Measurements from ENCODE around the gene GPR4. TPM values are rescaled to one million over a fixed set of nuclear protein-coding genes. Genes with fewer than 3 reads are reported as not detected.
A peak's percentile ranks its signal among the peaks of the same experiment; 100 is the strongest.

The GPR4 gene
- total RNA-seq, 1 donor from 2014 or later: not detected

DNA sequence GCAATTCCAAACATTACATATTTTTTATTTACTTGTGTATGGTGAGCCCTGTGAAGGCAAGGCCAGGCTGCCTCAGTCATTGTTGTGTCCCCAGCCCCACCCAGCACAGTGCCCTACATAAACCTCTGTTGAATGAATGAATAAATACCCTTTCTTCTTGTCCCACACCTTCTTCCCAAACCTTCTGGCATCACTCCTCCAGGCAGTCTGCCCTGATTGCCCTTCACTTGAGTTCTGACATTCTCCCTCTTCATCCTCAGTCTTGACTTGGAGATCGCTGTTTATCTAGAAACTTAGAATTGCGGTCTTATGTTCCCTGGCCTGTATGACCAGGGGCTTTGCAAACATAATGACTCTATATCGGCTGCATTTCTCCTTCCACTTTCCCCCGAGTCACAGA lies 12.2 kb downstream of the GPR4 start:
- peaks cover 28% of the 10 kb centered on the region for H3K27me3 Mint-ChIP-seq
- no peak for DNase-seq
- no peaks in the 10 kb centered on the region for H3K9me3 Mint-ChIP-seq
- no peak for ATAC-seq (ENCODE audit: low read depth)
- no peaks in the 10 kb centered on the region for H3K36me3 Mint-ChIP-seq (ENCODE audit: low read depth)
- H3K4me1 Mint-ChIP-seq: peaks cover 2% of the 10 kb centered on the region
- POLR2A ChIA-PET: no interaction called here
- intact Hi-C loops (cut with micrococcal nuclease): no loop called here
- H3K27ac Mint-ChIP-seq: no peak overlapping the region
- CTCF ChIA-PET: no interaction called here
- no peak overlapping the region for H3K4me3 Mint-ChIP-seq
- TF ChIP-seq CTCF (IDR thresholded peaks at IDR 0.05): no peak

- Mint-ChIP-seq H3K4me1 (peaks cover 11% of the 10 kb centered on the region), H3K9me3 (no peaks in the 10 kb centered on the region), H3K27me3 (peaks cover 24% of the 10 kb centered on the region), H3K27ac (no peak overlapping the region), H3K4me3 (no peak overlapping the region), H3K36me3 (ENCODE audit: low read depth) (peaks cover 6% of the 10 kb centered on the region)
- ATAC-seq (ENCODE audit: low read depth) (no peak), DNase-seq (no peak)
- intact Hi-C loops (cut with micrococcal nuclease): no loop called here
- ChIA-PET POLR2A (interaction anchor here (0.7 to 1.6 kb wide), 2 partner anchors 54 to 542 kb away, joined by 5 to 6 read pairs; no protein-coding TSS in a partner anchor), CTCF (no interaction called here)
- no peak for TF ChIP-seq CTCF (IDR thresholded peaks at IDR 0.05)
Measured at GRCh38 chr19:45587873-45588272, 14.1 kb downstream of the GPR4 start.

- TF ChIP-seq CTCF (IDR thresholded peaks at IDR 0.05): no peak
- CTCF ChIA-PET: interaction anchor here (1.0 to 1.9 kb wide), 3 partner anchors 58 to 108 kb away, joined by 3 to 5 read pairs (median 3); no protein-coding TSS in a partner anchor
- peak overlapping the region; percentile 96 for H3K4me3 Mint-ChIP-seq
- DNase-seq (no peak), ATAC-seq (ENCODE audit: low read depth) (no peak)
- no peaks in the 10 kb centered on the region for H3K9me3 Mint-ChIP-seq
- H3K4me1 Mint-ChIP-seq: peaks cover 13% of the 10 kb centered on the region
- intact Hi-C loops (cut with micrococcal nuclease): loop anchor here (2.0 kb wide), 2 partner anchors 70 to 88 kb away; partner anchors contain the start of gene RTN2
- POLR2A ChIA-PET: interaction anchor here (0.6 to 2.1 kb wide), 11 partner anchors 26 to 857 kb away, joined by 3 to 18 read pairs (median 6); partner anchors contain the start of genes FBXO46 and FOSB
- H3K36me3 Mint-ChIP-seq (ENCODE audit: low read depth): peaks cover 14% of the 10 kb centered on the region
- H3K27ac Mint-ChIP-seq: peak overlapping the region; percentile 98
- peaks cover 11% of the 10 kb centered on the region for H3K27me3 Mint-ChIP-seq
Measured at GRCh38 chr19:45585158-45585577, 16.8 kb downstream of the GPR4 start.

DNA sequence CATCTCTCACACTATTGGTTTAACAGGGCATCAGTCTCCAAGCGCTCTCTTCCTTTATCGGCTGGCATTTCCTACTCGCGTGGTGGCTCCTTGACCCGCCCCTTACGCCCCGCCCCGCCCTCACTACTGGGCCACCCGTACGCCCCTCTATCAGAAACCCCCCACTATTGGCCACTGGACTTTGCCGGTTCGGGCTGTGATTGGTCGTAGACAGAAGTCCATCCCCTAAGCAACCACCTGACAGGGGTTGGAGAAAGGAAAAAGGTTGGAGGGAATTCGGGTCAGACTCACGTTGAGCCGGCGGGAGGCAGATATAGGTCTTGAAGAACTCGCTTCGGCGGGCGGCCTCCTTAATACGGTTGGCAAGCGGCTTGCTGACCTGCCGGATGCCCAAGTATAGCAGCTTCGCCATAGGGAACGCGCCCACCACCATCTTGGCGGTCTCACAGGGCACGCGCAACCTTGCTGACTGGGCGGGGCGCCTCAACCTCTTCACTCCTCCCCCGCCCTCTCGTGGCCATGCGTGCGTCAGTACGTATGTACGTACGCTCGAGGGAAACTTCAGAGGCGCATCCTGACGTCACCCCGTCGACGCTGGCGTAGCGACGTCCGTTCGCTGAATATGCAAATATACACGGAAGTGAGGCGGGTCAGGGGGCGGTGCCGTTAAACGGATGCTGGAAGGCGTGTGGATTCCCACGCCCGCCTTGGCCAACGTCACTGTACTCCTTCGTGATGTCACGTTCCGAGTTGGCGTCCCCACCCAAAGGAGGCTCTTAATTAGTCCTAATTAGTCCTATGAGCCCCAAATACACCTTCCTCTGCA lies 17.5 kb downstream of the GPR4 start, which contains the start of gene OPA3:
Gene OPA3, minus strand, starts transcription at position 471 of the 826 bp plus-strand sequence. Its CDS starts 38 bp downstream, at position 433.
- DNase-seq: peak; percentile 94
- Mint-ChIP-seq H3K27ac (peak within 1 kb of the TSS; percentile 98), H3K36me3 (ENCODE audit: low read depth) (peaks cover 14% of the 10 kb centered on the region), H3K9me3 (no peaks in the 10 kb centered on the region), H3K4me1 (peaks cover 13% of the 10 kb centered on the region), H3K27me3 (peaks cover 5% of the 10 kb centered on the region), H3K4me3 (peak within 1 kb of the TSS; percentile 96)
- ChIA-PET POLR2A (interaction anchor here (0.5 to 2.1 kb wide), 25 partner anchors 8 to 856 kb away, joined by 3 to 18 read pairs (median 4); partner anchors contain the start of genes EML2, FBXO46, FOSB and QPCTL), CTCF (interaction anchor here (1.0 to 1.9 kb wide), 4 partner anchors 57 to 109 kb away, joined by 3 to 5 read pairs (median 3); no protein-coding TSS in a partner anchor)
- no peak for TF ChIP-seq CTCF (IDR thresholded peaks at IDR 0.05)
- peak; percentile 89 for ATAC-seq (ENCODE audit: low read depth)
- intact Hi-C loops (cut with micrococcal nuclease): loop anchor here (1.0 to 2.0 kb wide), 10 partner anchors 59 to 831 kb away; partner anchors contain the start of genes POLR1G, QPCTL, RTN2 and SYMPK

- CTCF ChIA-PET: interaction anchor here (1.0 kb wide), 1 partner anchor 23 kb away, joined by 3 read pairs; no protein-coding TSS in a partner anchor
- Mint-ChIP-seq H3K4me1 (peaks cover 13% of the 10 kb centered on the region), H3K4me3 (no peak overlapping the region), H3K27me3 (no peaks in the 10 kb centered on the region), H3K9me3 (no peaks in the 10 kb centered on the region), H3K36me3 (ENCODE audit: low read depth) (peaks cover 16% of the 10 kb centered on the region), H3K27ac (peak overlapping the region; percentile 18)
- POLR2A ChIA-PET: no interaction called here
- no peak for TF ChIP-seq CTCF (IDR thresholded peaks at IDR 0.05)
- ATAC-seq (ENCODE audit: low read depth) (no peak), DNase-seq (no peak)
- intact Hi-C loops (cut with micrococcal nuclease): no loop called here
Measured at GRCh38 chr19:45581576-45581975, 20.4 kb downstream of the GPR4 start.

Measured in activated B cell treated with CpG ODN at 0.5 μM for 24 hours (primary cell).